Hepatocyte (in vitro differentiated cells): Measurements from ENCODE around the gene CHAT. TPM values are rescaled to one million over a fixed set of nuclear protein-coding genes. Genes with fewer than 3 reads are reported as not detected.

Experiments used
- DNase-seq: peaks from one replicate; pipeline ENCODE4 v3.0.0-alpha.2; 2016; ENCODE audit warnings: low spot score
- H2AFZ ChIP-seq: fragments of 200-600 bp; sonication (generic); 2 replicates; pipeline ENCODE4 v1.6.0; 2016; ENCODE audit warnings: antibody characterized with exemption, mild to moderate bottlenecking
- H3K27ac ChIP-seq: fragments of 200-600 bp; sonication (generic); 2 replicates; pipeline ENCODE4 v1.5.1; 2016; ENCODE audit warnings: mild to moderate bottlenecking
- H3K27me3 ChIP-seq: fragments of 200-600 bp; sonication (generic); 2 replicates; pipeline ENCODE4 v1.6.1; 2016
- H3K36me3 ChIP-seq: fragments of 200-600 bp; sonication (generic); replicated peaks from 2 replicates; pipeline ENCODE4 v1.5.1; 2016; ENCODE audit warnings: low read depth; ENCODE audit not compliant: insufficient read depth
- H3K4me1 ChIP-seq: fragments of 200-600 bp; sonication (generic); 2 replicates; pipeline ENCODE4 v1.5.1; 2016; ENCODE audit warnings: mild to moderate bottlenecking, moderate library complexity; ENCODE audit not compliant: insufficient read depth
- H3K4me2 ChIP-seq: fragments of 200-600 bp; sonication (generic); 2 replicates; pipeline ENCODE4 v1.6.0; 2016
- H3K4me3 ChIP-seq: fragments of 200-600 bp; sonication (generic); 2 replicates; pipeline ENCODE4 v1.5.1; 2016; ENCODE audit warnings: mild to moderate bottlenecking
- H3K79me2 ChIP-seq: fragments of 200-600 bp; sonication (generic); 2 replicates; pipeline ENCODE4 v1.6.0; 2017; ENCODE audit warnings: mild to moderate bottlenecking
- H3K9me2 ChIP-seq: fragments of 200-600 bp; sonication (generic); replicated peaks from 2 replicates; pipeline ENCODE4 v1.6.0; 2017; ENCODE audit warnings: mild to moderate bottlenecking; ENCODE audit not compliant: insufficient read depth
- H3K9me3 ChIP-seq: fragments of 200-600 bp; sonication (generic); 2 replicates; pipeline ENCODE4 v1.5.1; 2016; ENCODE audit warnings: low read depth, mild to moderate bottlenecking
- H4K20me1 ChIP-seq: fragments of 200-600 bp; sonication (generic); 2 replicates; pipeline ENCODE4 v1.6.0; 2016; ENCODE audit warnings: mild to moderate bottlenecking; ENCODE audit not compliant: insufficient read depth, poor library complexity, severe bottlenecking
- CTCF ChIP-seq: fragments of 200-600 bp; sonication (generic); IDR thresholded peaks from 2 replicates; pipeline ENCODE4 v1.5.1; 2016; ENCODE audit warnings: antibody characterized with exemption, mild to moderate bottlenecking; ENCODE audit not compliant: poor library complexity
- EZH2 ChIP-seq: fragments of 200-600 bp; sonication (generic); IDR thresholded peaks from 2 replicates; pipeline ENCODE4 v1.6.1; 2016; ENCODE audit warnings: antibody characterized with exemption, mild to moderate bottlenecking, borderline replicate concordance
- EZH2phosphoT487 ChIP-seq: fragments of 200-600 bp; sonication (generic); IDR thresholded peaks from one replicate; pipeline ENCODE4 v1.6.1; 2018; ENCODE audit warnings: antibody characterized with exemption, mild to moderate bottlenecking, low read depth, moderate library complexity; ENCODE audit not compliant: unreplicated experiment, severe bottlenecking
- WGBS: methylation state at CpG from one replicate; pipeline ENCODE4 v1.1.6; 2016; ENCODE audit warnings: low lambda C conversion rate; ENCODE audit errors: missing lambda C conversion rate; 5-methylcytosine and 5-hydroxymethylcytosine counted together
- polyA plus RNA-seq: library from polyadenylated mRNA; unstranded; fragments of >200 nt; fragmentation: Nextera tagmentation; extraction: Ambion mirVana; gene quantifications from 2 replicates; pipeline ENCODE4 v1.2.1, GENCODE V29; 2016
- total RNA-seq: library from RNA; depleted of rRNA; stranded (reverse); fragments of >200 nt; gene quantifications from 2 replicates; pipeline ENCODE4 v1.2.3, GENCODE V29; 2014

Gene CHAT
- total and polyA plus RNA-seq, 2 experiments from 2014 or later = 0.27 TPM; not detected in 1

- Histone ChIP-seq H2AFZ (no peak overlapping the region), H3K79me2 (no peaks in the 10 kb centered on the region), H4K20me1 (no peaks in the 10 kb centered on the region), H3K4me2 (no peak overlapping the region), H3K4me1 (no peaks in the 10 kb centered on the region), H3K36me3 (no peaks in the 10 kb centered on the region), H3K27ac (no peak overlapping the region), H3K27me3 (no peaks in the 10 kb centered on the region), H3K9me3 (no peaks in the 10 kb centered on the region), H3K4me3 (no peak overlapping the region), H3K9me2 (no peaks in the 10 kb centered on the region)
- DNase-seq = no peak
- TF ChIP-seq EZH2 (no peak), EZH2phosphoT487 (no peak), CTCF (no peak)
- 86% methylated on average over 11 of the region's 11 CpGs for WGBS
These were observed 38.3 kb upstream of the CHAT start for GRCh38 chr10:49575489-49576072.

GRCh38 chr10:49577182-49577925 is 36.5 kb upstream of the CHAT start:
- H4K20me1 ChIP-seq = no peaks in the 10 kb centered on the region
- H3K9me2 ChIP-seq = no peaks in the 10 kb centered on the region
- H3K27me3 ChIP-seq = no peaks in the 10 kb centered on the region
- no peak overlapping the region for H3K27ac ChIP-seq
- TF ChIP-seq EZH2 (no peak), EZH2phosphoT487 (no peak), CTCF (no peak)
- WGBS = 82% methylated on average over 2 of the region's 2 CpGs
- H3K4me1 ChIP-seq = no peaks in the 10 kb centered on the region
- H3K79me2 ChIP-seq = no peaks in the 10 kb centered on the region
- no peak overlapping the region for H3K4me3 ChIP-seq
- H2AFZ ChIP-seq = no peak overlapping the region
- H3K9me3 ChIP-seq = no peaks in the 10 kb centered on the region
- H3K4me2 ChIP-seq = no peak overlapping the region
- no peak for DNase-seq
- no peaks in the 10 kb centered on the region for H3K36me3 ChIP-seq

DNA sequence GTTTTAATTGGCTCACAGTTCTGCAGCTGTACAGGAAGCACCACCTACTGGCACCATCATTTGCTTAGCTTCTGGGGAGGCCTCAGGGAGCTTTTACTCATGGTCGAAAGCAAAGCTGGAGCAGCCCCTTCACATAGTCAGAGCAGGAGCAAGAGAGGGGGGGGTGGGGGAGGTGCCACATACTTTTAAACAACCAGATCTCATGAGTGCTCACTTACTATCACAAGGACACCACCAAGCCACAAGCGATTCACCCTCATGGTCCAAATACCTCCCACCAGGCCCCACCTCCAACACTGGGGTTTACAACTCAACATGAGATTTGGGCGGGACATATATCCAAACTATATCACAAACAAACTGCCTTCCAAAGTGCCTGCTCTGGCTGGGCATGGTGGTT is 35.4 kb upstream of the CHAT start:
- WGBS = 98% methylated on average over 3 of the region's 3 CpGs
- Histone ChIP-seq H3K4me2 (no peak overlapping the region), H3K79me2 (no peaks in the 10 kb centered on the region), H3K9me2 (no peaks in the 10 kb centered on the region), H3K27ac (no peak overlapping the region), H3K4me1 (no peaks in the 10 kb centered on the region), H3K27me3 (no peaks in the 10 kb centered on the region), H2AFZ (no peak overlapping the region), H3K36me3 (no peaks in the 10 kb centered on the region), H4K20me1 (no peaks in the 10 kb centered on the region), H3K4me3 (no peak overlapping the region), H3K9me3 (no peaks in the 10 kb centered on the region)
- DNase-seq = no peak
- TF ChIP-seq EZH2 (no peak), EZH2phosphoT487 (no peak), CTCF (no peak)
